ENCODE measurements around the gene NSMCE3. TPM values are rescaled to one million over a fixed set of nuclear protein-coding genes. Genes with fewer than 3 reads are reported as not detected.

NSMCE3 gene
- total RNA-seq: 37.2 TPM

DNA sequence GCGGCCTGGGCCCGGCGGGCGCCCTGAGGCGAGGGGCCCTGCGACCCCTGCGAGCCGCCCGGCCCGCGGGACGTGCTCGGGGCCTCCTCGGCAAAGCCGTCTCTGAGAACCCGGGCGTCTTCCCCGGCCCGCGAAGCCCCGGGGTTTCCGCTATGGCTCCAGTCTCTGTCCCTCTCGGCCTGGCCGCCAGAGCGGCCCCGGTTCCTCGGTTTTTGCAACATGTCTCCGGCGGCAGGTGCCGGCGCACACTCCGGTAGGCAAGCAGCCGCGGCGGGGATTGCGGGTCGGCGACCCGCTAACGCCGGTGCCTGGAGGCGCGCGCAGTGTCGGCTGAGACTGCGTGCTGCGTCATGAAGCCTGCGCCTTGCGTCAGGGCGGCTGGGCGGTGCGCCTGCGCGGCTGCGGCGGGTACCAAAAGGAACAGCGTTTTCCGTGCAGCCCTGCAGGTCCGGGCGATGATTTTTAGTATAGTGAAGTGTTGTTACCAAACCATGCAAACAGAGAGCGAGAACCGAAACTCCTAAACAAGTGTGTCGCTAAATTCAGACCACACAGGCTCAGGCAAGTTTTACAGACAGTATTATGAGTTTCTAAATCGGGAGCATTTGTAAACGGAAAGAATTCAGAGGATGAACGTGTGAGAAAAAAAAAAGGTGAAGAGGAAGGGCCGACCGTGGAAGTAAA, at the start of gene NSMCE3:
Gene NSMCE3, minus strand, starts transcription at position 338 of the 684 bp plus-strand sequence. Its CDS starts 117 bp downstream, at position 221.
- peaks cover 10% of the 10 kb centered on the region for H3K4me1 ChIP-seq (ENCODE audit: insufficient read depth, low read length)
- H3K27me3 ChIP-seq (ENCODE audit: insufficient read depth, low read length): no peaks in the 10 kb centered on the region
- H3K9me3 ChIP-seq (ENCODE audit: low read depth, low read length): no peaks in the 10 kb centered on the region
- H3K4me3 ChIP-seq (ENCODE audit: low read length): peak within 1 kb of the TSS; percentile 73

- no peaks in the 10 kb centered on the region for H3K27me3 ChIP-seq (ENCODE audit: insufficient read depth, low read length)
- H3K4me1 ChIP-seq (ENCODE audit: insufficient read depth, low read length): no peaks in the 10 kb centered on the region
- H3K4me3 ChIP-seq (ENCODE audit: low read length): no peak overlapping the region
- H3K9me3 ChIP-seq (ENCODE audit: low read depth, low read length): no peaks in the 10 kb centered on the region
These were observed 46.8 kb upstream of the NSMCE3 start for GRCh38 chr15:29316422-29316821.

- Histone ChIP-seq H3K4me3 (ENCODE audit: low read length) (no peak overlapping the region), H3K27me3 (ENCODE audit: insufficient read depth, low read length) (no peaks in the 10 kb centered on the region), H3K9me3 (ENCODE audit: low read depth, low read length) (no peaks in the 10 kb centered on the region), H3K4me1 (ENCODE audit: insufficient read depth, low read length) (no peaks in the 10 kb centered on the region)
These were observed 42.8 kb upstream of the NSMCE3 start for GRCh38 chr15:29312387-29312786.

DNA sequence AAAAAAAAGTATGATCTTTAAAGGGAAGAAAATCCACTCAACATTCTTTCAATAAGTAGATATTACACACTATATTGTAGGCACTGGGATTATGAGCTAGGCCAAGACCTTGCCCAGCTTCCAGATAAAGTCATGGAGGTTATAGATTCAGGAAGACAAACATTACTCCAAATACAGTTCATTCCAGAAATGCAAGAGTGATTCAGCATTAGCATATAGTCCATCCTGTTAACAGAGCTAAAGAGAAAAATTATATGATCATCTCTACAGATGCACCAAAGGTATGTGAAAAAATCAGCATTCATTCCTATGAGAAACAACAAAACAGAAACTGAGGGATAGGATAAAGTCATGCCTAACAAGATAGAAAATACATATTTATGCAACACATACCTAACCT, 42.1 kb upstream of the NSMCE3 start:
- H3K4me3 ChIP-seq (ENCODE audit: low read length): no peak overlapping the region
- H3K9me3 ChIP-seq (ENCODE audit: low read depth, low read length): no peaks in the 10 kb centered on the region

DNA sequence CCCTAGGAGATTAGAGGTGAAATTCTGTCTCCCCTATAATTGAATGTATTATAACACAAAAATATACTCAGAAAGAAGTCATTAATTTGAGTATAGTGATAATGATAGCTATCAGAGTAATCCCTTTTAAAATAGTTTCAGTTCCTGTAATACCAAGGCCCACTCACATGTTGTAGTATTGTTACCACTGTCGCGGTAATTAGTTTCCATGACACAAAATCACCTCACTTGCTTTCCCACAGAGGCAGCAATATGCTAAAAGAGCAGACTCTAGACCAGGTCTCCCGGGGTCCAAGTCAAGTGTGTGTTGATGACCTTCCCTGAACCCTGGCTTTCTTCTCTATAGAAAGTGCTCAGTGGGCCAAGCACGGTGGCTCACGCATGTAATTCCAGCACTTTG, 39.5 kb upstream of the NSMCE3 start:
- H3K27me3 ChIP-seq (ENCODE audit: insufficient read depth, low read length): no peaks in the 10 kb centered on the region
- no peaks in the 10 kb centered on the region for H3K9me3 ChIP-seq (ENCODE audit: low read depth, low read length)
- H3K4me3 ChIP-seq (ENCODE audit: low read length): no peak overlapping the region
- H3K4me1 ChIP-seq (ENCODE audit: insufficient read depth, low read length): no peaks in the 10 kb centered on the region

More for the DNA sequence above, 42.1 kb upstream of the NSMCE3 start:
- H3K27me3 ChIP-seq (ENCODE audit: insufficient read depth, low read length): no peaks in the 10 kb centered on the region
- H3K4me1 ChIP-seq (ENCODE audit: insufficient read depth, low read length): no peaks in the 10 kb centered on the region

DNA sequence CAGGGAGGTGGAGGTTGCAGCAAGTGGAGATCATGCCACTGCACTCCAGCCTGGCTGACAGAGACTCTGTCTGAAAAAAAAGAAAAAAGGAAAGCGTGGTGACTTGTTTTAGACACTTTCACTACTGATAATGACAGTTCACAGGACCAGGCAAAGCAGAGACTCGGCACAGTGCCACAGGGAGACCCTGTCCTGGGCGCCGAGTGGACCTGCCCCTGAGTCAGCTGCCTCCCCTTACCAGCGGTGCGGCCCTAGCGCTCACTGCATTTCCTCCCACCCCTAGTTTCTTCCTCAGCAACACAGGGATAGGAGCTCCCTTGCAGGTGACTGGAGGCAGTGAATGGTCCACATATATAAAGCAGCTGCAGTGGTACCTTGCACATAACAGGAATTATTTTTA, 38.7 kb upstream of the NSMCE3 start:
- H3K4me1 ChIP-seq (ENCODE audit: insufficient read depth, low read length): no peaks in the 10 kb centered on the region
- H3K4me3 ChIP-seq (ENCODE audit: low read length): no peak overlapping the region
- H3K27me3 ChIP-seq (ENCODE audit: insufficient read depth, low read length): no peaks in the 10 kb centered on the region
- H3K9me3 ChIP-seq (ENCODE audit: low read depth, low read length): no peaks in the 10 kb centered on the region

- Histone ChIP-seq H3K4me1 (ENCODE audit: insufficient read depth, low read length) (no peaks in the 10 kb centered on the region), H3K9me3 (ENCODE audit: low read depth, low read length) (no peaks in the 10 kb centered on the region), H3K27me3 (ENCODE audit: insufficient read depth, low read length) (no peaks in the 10 kb centered on the region), H3K4me3 (ENCODE audit: low read length) (no peak overlapping the region)
These were observed 35.9 kb upstream of the NSMCE3 start for GRCh38 chr15:29305556-29305955.

DNA sequence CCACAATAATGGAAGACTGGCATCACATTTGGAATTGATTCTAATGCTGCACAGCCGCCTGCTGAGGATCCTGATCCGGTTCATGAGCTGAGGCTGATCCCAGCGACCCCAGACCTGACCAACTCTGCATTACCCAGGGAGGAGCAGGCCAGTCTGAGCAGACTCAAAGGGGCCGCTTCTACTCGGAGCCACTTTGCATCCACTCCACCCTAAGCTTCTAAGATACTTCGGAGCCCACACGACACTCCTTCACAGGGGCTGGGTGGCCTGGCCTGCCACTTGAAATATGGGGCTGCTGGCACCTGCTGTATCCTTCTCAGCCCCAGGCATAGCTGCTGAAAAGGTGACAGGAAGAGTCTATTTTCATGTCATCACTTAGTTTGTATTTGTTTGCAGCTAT, 33.2 kb upstream of the NSMCE3 start:
- no peaks in the 10 kb centered on the region for H3K4me1 ChIP-seq (ENCODE audit: insufficient read depth, low read length)
- H3K9me3 ChIP-seq (ENCODE audit: low read depth, low read length): no peaks in the 10 kb centered on the region
- H3K27me3 ChIP-seq (ENCODE audit: insufficient read depth, low read length): no peaks in the 10 kb centered on the region
- no peak overlapping the region for H3K4me3 ChIP-seq (ENCODE audit: low read length)

DNA sequence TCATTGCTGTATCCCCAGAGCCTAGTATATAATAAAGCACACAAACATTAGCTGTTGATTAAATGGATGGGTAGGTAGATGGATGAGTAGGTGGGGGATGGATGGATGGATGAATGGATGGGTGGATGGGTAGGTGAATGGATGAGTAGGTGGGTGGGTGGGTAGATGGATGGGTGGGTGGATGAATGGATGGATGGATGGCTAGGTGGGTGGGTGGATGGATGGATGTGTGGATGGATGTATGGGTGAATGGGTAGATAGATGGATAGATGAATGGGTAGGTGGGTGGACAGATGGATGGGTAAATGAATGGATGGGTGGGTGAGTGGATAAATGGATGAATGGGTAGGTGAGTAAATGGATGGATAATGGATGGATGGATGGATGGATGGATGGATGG, 30.2 kb upstream of the NSMCE3 start:
- H3K4me3 ChIP-seq (ENCODE audit: low read length): no peak overlapping the region
- H3K4me1 ChIP-seq (ENCODE audit: insufficient read depth, low read length): no peaks in the 10 kb centered on the region
- no peaks in the 10 kb centered on the region for H3K9me3 ChIP-seq (ENCODE audit: low read depth, low read length)
- peaks cover 2% of the 10 kb centered on the region for H3K27me3 ChIP-seq (ENCODE audit: insufficient read depth, low read length)

DNA sequence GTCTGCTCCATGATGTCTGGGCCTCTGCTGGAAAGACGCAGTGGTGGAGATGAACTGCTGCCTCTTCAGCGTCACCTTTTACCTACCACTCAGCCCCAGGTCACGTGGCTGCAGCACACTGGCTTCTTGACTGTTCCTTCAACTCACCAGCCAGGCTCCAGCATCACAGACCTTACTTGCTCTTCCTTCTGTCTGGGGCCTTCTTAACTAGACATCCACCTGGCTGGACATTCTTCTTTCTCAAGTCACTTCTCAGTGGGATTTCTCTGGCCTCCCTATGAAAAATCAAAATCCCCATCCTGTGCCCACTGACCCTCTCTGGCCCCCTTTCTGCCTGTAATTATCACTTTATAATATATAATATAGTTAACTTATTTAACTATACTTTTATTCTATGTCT, 29.7 kb upstream of the NSMCE3 start:
- Histone ChIP-seq H3K4me1 (ENCODE audit: insufficient read depth, low read length) (no peaks in the 10 kb centered on the region), H3K4me3 (ENCODE audit: low read length) (no peak overlapping the region), H3K27me3 (ENCODE audit: insufficient read depth, low read length) (peaks cover 2% of the 10 kb centered on the region), H3K9me3 (ENCODE audit: low read depth, low read length) (no peaks in the 10 kb centered on the region)

DNA sequence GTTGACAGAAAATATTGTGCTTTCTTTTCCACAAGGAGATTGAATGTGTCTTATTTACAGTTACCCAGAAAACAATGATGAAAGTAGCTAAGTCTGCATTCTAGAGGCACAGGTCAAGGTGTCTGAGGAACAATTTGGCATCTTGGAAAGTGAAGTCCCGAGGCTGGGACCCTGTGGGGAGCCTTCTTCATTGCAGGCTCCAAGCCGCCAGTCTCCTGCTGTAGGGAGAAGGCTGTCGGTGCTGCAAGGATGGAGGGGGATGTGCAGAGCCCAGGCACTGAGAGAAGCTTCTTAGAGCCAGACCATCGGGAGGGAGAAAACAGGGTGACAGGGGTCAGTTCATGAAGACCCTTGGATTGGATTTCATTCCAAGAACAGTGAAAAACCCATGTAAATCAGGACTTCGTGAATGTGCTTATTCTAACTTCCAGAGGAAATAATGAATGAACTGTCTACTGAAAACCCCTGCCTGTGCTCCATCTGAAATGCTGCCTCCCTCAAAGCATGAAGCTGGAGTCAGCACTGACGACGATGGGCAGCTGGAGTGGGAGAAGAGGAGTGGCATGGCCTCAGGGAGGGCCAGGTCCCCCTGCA, 25.2 kb upstream of the NSMCE3 start:
- H3K9me3 ChIP-seq (ENCODE audit: low read depth, low read length): no peaks in the 10 kb centered on the region
- peaks cover 2% of the 10 kb centered on the region for H3K27me3 ChIP-seq (ENCODE audit: insufficient read depth, low read length)
- no peak overlapping the region for H3K4me3 ChIP-seq (ENCODE audit: low read length)
- H3K4me1 ChIP-seq (ENCODE audit: insufficient read depth, low read length): no peaks in the 10 kb centered on the region

GRCh38 chr15:29291067-29291845, 21.6 kb upstream of the NSMCE3 start:
- Histone ChIP-seq H3K4me3 (ENCODE audit: low read length) (no peak overlapping the region), H3K9me3 (ENCODE audit: low read depth, low read length) (no peaks in the 10 kb centered on the region), H3K4me1 (ENCODE audit: insufficient read depth, low read length) (no peaks in the 10 kb centered on the region), H3K27me3 (ENCODE audit: insufficient read depth, low read length) (no peaks in the 10 kb centered on the region)

DNA sequence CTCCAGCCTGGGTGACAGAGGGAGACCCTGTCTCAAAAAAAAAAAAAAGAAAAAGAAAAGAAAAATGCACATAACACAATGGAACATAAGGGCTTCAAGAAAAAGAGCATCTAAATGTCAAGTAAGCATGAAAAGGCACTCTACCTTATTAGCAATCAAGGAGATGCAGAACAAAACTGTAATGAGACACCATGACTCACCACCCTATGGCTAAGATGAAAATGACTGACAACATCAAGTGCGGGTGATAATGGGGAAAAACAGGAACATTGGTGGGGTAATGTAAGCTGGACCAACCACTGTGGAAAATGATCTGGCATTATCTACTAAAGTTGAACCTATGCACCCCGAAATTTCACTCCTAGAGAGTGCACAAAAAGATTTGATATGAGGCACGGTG, 19.6 kb upstream of the NSMCE3 start:
- Histone ChIP-seq H3K4me3 (ENCODE audit: low read length) (no peak overlapping the region), H3K27me3 (ENCODE audit: insufficient read depth, low read length) (peaks cover 8% of the 10 kb centered on the region), H3K4me1 (ENCODE audit: insufficient read depth, low read length) (no peaks in the 10 kb centered on the region)

DNA sequence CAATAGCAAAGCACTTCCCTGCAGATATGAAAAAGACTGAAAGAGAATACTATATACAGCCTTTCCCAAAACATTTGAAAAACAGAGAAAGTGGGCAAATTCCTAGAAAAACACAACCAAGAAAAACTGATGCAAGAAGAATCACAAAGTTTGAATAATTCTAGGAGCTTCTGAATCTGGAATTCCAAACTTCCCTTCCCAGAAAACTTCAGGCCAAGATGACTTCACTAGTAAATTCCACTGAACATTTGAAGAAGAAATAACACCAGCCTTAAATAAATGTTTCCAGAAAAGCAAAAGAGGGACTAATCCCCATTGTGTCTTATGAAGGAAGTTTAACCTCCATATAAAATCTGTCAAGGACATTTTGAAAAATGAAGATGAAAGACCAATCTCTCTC, 15.8 kb upstream of the NSMCE3 start:
- H3K4me1 ChIP-seq (ENCODE audit: insufficient read depth, low read length): no peaks in the 10 kb centered on the region
- no peak overlapping the region for H3K4me3 ChIP-seq (ENCODE audit: low read length)
- peaks cover 12% of the 10 kb centered on the region for H3K27me3 ChIP-seq (ENCODE audit: insufficient read depth, low read length)
- no peaks in the 10 kb centered on the region for H3K9me3 ChIP-seq (ENCODE audit: low read depth, low read length)

More for the DNA sequence above, 19.6 kb upstream of the NSMCE3 start:
- H3K9me3 ChIP-seq (ENCODE audit: low read depth, low read length): no peaks in the 10 kb centered on the region

DNA sequence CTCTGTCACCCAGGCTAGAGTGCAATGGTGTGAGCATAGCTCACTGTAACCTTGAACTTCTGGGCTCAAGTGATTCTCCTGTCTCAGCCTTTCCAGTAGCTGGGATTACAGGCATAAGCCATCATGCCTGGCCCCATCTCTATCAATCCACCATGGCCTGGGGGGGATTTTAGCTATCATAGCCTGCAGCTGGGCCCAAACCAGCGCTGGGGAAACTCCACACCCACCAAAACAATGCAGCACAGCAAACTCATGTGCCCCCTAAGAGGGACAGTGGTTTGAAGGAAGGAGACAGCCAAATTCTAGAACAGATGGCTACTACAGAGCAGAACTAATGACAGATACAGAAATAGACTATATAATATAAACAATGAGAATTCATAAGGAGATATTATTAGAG, 13.8 kb upstream of the NSMCE3 start:
- Histone ChIP-seq H3K9me3 (ENCODE audit: low read depth, low read length) (no peaks in the 10 kb centered on the region), H3K27me3 (ENCODE audit: insufficient read depth, low read length) (peaks cover 14% of the 10 kb centered on the region), H3K4me3 (ENCODE audit: low read length) (no peak overlapping the region), H3K4me1 (ENCODE audit: insufficient read depth, low read length) (no peaks in the 10 kb centered on the region)

All from mononuclear cell (primary cell).